ENCODE data around the gene CFAP73.

DNA sequence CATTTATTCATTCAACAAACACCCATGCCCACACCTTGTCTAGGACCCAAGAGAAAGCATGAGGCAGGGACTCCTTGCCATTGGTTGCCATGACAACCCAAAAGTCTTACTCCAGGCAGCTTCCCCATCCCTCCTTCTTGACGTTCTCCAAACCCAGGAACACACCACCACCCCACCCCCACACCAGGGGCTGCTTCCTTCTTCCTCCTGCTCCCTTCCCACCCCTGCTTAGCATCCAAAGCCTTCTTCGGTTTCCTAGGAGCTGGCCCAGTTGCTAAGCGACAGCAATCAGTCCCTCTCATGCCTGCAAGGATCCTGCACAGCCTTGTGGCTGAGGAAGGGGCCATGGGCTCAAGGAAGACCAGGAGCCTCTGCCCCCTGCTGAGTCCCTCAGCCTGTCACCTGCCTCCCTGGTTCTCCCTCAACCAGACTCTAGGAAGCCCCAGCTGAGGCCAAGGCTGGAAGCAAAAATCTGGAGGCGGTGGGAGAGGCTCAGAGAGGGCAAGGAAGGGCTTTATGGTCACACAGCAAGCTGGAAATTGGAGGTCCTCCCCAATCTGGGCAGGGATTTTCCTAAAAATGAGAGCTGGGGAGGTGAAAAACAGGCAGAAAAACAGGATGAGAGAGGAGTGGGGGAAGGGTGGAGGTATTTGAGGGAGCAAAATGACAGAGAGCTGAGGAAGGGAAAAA, 29.4 kb upstream of the CFAP73 start:
- no peak for TF ChIP-seq POLR2AphosphoS5 (IDR thresholded peaks at IDR 0.05)
- TF ChIP-seq, protein P1, sequence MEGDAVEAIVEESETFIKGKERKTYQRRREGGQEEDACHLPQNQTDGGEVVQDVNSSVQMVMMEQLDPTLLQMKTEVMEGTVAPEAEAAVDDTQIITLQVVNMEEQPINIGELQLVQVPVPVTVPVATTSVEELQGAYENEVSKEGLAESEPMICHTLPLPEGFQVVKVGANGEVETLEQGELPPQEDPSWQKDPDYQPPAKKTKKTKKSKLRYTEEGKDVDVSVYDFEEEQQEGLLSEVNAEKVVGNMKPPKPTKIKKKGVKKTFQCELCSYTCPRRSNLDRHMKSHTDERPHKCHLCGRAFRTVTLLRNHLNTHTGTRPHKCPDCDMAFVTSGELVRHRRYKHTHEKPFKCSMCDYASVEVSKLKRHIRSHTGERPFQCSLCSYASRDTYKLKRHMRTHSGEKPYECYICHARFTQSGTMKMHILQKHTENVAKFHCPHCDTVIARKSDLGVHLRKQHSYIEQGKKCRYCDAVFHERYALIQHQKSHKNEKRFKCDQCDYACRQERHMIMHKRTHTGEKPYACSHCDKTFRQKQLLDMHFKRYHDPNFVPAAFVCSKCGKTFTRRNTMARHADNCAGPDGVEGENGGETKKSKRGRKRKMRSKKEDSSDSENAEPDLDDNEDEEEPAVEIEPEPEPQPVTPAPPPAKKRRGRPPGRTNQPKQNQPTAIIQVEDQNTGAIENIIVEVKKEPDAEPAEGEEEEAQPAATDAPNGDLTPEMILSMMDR (IDR thresholded peaks at IDR 0.05), result no peak

Measured in breast epithelium (tissue), 3 donors.